Smooth muscle cell (in vitro differentiated cells): Measurements from ENCODE around the gene SSBP2. TPM values are rescaled to one million over a fixed set of nuclear protein-coding genes. Genes with fewer than 3 reads are reported as not detected.

Source experiments
- DNase-seq: peaks from one replicate; lab custom pipeline; 2025; ENCODE audit not compliant: unreplicated experiment; lab: John Stamatoyannopoulos, UW
- H2AFZ ChIP-seq: fragments of 200-600 bp; sonication (generic); 2 replicates; pipeline ENCODE4 v1.6.0; 2016; ENCODE audit warnings: antibody characterized with exemption, low read depth, mild to moderate bottlenecking
- H3F3A ChIP-seq: fragments of 200-600 bp; sonication (generic); 2 replicates; pipeline ENCODE4 v1.6.0; 2017; ENCODE audit warnings: antibody characterized with exemption, low read depth
- H3K27ac ChIP-seq: fragments of 200-600 bp; sonication (generic); 2 replicates; pipeline ENCODE4 v1.5.1; 2016; ENCODE audit warnings: low read depth, mild to moderate bottlenecking
- H3K27me3 ChIP-seq: fragments of 200-600 bp; sonication (generic); 2 replicates; pipeline ENCODE4 v1.6.1; 2016; ENCODE audit warnings: low read depth, mild to moderate bottlenecking
- H3K36me3 ChIP-seq: fragments of 200-600 bp; sonication (generic); 2 replicates; pipeline ENCODE4 v1.5.1; 2016; ENCODE audit warnings: low read depth
- H3K4me1 ChIP-seq: fragments of 200-600 bp; sonication (generic); 2 replicates; pipeline ENCODE4 v1.5.1; 2016; ENCODE audit warnings: low read depth
- H3K4me2 ChIP-seq: fragments of 200-600 bp; sonication (generic); 2 replicates; pipeline ENCODE4 v1.6.0; 2016; ENCODE audit warnings: mild to moderate bottlenecking
- H3K4me3 ChIP-seq: fragments of 200-600 bp; sonication (generic); 2 replicates; pipeline ENCODE4 v1.5.1; 2016; ENCODE audit warnings: mild to moderate bottlenecking
- H3K79me2 ChIP-seq: fragments of 200-600 bp; sonication (generic); 2 replicates; pipeline ENCODE4 v1.6.0; 2016; ENCODE audit warnings: low read depth, mild to moderate bottlenecking
- H3K9ac ChIP-seq: fragments of 200-600 bp; sonication (generic); 2 replicates; pipeline ENCODE4 v1.6.0; 2016; ENCODE audit warnings: low read depth
- H3K9me3 ChIP-seq: fragments of 200-600 bp; sonication (generic); replicated peaks from 2 replicates; pipeline ENCODE4 v1.5.1; 2016; ENCODE audit warnings: low read depth
- H4K20me1 ChIP-seq: fragments of 200-600 bp; sonication (generic); 2 replicates; pipeline ENCODE4 v1.6.0; 2016; ENCODE audit warnings: low read depth
- CTCF ChIP-seq: fragments of 200-600 bp; sonication (generic); IDR thresholded peaks from 2 replicates; pipeline ENCODE4 v1.5.1; 2017; ENCODE audit warnings: borderline replicate concordance, mild to moderate bottlenecking, antibody characterized with exemption; ENCODE audit not compliant: insufficient read depth, poor library complexity, severe bottlenecking
- WGBS: methylation state at CpG from one replicate; pipeline ENCODE4 v1.1.7; 2016; ENCODE audit warnings: low lambda C conversion rate; 5-methylcytosine and 5-hydroxymethylcytosine counted together
- polyA plus RNA-seq: library from polyadenylated mRNA; unstranded; fragments of >200 nt; fragmentation: Nextera tagmentation; extraction: Ambion mirVana; gene quantifications from 2 replicates; pipeline ENCODE4 v1.2.1, GENCODE V29; 2016
- total RNA-seq: library from RNA; depleted of rRNA; stranded (reverse); fragments of >200 nt; gene quantifications from 2 replicates; pipeline ENCODE4 v1.2.3, GENCODE V29; 2014

Gene SSBP2
- total and polyA plus RNA-seq, 2 experiments from 2014 or later, result 44.0 to 48.0 TPM

DNA sequence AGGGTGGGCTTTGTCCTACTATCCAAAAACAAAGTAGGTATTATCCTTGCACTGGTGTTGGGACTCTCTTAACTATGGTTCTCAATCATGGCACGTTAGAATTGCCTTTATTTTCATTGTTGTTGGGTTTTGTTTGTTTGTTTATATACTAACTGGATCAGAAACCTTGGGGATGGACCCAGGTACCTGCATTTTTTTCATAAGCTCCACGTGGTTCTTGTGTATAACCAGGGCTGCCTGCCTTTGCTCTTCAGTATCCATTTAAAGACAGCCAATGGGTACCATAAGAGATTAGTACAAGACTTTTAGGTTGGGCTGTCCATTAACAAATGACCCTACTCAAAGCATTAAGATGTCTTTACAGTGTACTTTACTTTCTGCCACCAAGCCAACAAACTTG is 2.5 kb upstream of the SSBP2 start:
- H4K20me1 ChIP-seq, result peaks cover 12% of the 10 kb centered on the region
- H3K27ac ChIP-seq, result no peak overlapping the region
- no peak overlapping the region for H3K9ac ChIP-seq
- no peak overlapping the region for H3K4me2 ChIP-seq
- no peaks in the 10 kb centered on the region for H3K9me3 ChIP-seq
- peaks cover 56% of the 10 kb centered on the region for H3K4me1 ChIP-seq
- H3K79me2 ChIP-seq, result peaks cover 13% of the 10 kb centered on the region
- H3K36me3 ChIP-seq, result no peaks in the 10 kb centered on the region
- no peak for TF ChIP-seq CTCF
- no peak overlapping the region for H2AFZ ChIP-seq
- peaks cover 4% of the 10 kb centered on the region for H3F3A ChIP-seq
- no peaks in the 10 kb centered on the region for H3K27me3 ChIP-seq
- DNase-seq, result no peak
- 37% methylated on average over 2 of the region's 2 CpGs for WGBS
- H3K4me3 ChIP-seq, result no peak overlapping the region

- no peak overlapping the region for H3K4me2 ChIP-seq
- H3K9me3 ChIP-seq, result no peaks in the 10 kb centered on the region
- 78% methylated on average over 5 of the region's 5 CpGs for whole genome bisulfite sequencing
- H3F3A ChIP-seq, result peaks cover 4% of the 10 kb centered on the region
- H3K36me3 ChIP-seq, result no peaks in the 10 kb centered on the region
- DNase-seq, result no peak
- TF ChIP-seq CTCF, result no peak
- peaks cover 64% of the 10 kb centered on the region for H3K4me1 ChIP-seq
- no peak overlapping the region for H3K27ac ChIP-seq
- H4K20me1 ChIP-seq, result peaks cover 20% of the 10 kb centered on the region
- H3K9ac ChIP-seq, result no peak overlapping the region
- peaks cover 21% of the 10 kb centered on the region for H3K79me2 ChIP-seq
- H3K27me3 ChIP-seq, result no peaks in the 10 kb centered on the region
- no peak overlapping the region for H3K4me3 ChIP-seq
- peak overlapping the region; percentile 97 for H2AFZ ChIP-seq
Observed at GRCh38 chr5:81752644-81752963, 1.7 kb upstream of the SSBP2 start.

DNA sequence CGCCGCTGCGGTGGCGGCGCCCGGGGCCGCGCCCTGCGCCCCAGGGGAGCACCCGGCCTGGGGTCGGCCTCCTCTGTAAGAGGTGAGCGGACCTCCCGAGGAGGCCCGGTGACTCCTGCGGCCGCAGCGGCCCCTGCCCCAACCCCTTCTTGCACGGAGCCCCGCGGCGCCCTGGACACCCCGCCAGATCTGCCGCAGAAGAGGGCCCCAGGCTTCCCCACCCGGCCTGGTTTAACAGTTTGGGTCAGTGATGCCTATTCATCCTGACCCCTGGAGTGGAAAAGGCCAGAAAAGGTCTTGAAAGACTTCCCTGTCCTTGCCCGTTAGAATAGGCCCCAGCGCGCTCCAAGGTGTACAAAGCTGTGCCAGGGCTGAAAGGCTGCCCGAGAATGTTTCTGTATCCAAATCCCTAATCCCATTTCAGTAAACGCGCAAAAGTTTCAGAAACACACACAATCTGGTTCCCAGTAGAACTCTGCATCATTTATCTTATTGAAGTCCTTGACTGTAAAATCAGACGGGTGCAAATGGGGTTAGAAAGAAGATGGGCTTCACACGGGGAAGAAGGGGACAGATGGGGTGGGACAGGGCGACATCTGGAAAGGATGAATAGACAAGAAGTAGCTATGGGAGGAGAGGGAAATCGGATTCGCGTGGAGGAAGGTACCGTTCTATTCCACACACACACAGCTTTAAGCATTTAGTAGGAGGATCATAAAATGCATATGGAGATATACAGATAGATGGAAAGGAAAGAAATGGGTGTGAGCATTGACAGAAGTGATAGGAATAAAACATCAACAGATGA is 1.1 kb upstream of the SSBP2 start:
- Histone ChIP-seq H3F3A (peaks cover 4% of the 10 kb centered on the region), H3K9ac (peak overlapping the region; percentile 93), H3K27ac (peak overlapping the region; percentile 95), H3K4me3 (peak overlapping the region; percentile 71), H3K4me2 (peak overlapping the region; percentile 95), H3K27me3 (no peaks in the 10 kb centered on the region), H3K36me3 (no peaks in the 10 kb centered on the region), H3K4me1 (peaks cover 69% of the 10 kb centered on the region), H4K20me1 (peaks cover 24% of the 10 kb centered on the region), H2AFZ (peak overlapping the region; percentile 97), H3K79me2 (peaks cover 27% of the 10 kb centered on the region), H3K9me3 (no peaks in the 10 kb centered on the region)
- DNase-seq, result no peak
- no peak for TF ChIP-seq CTCF
- 18% methylated on average over 34 of the region's 37 CpGs for WGBS
